IPS-18a (cell line): ENCODE data around the gene TCF20.
A peak's percentile ranks its signal among the peaks of the same experiment; 100 is the strongest.

Source experiments
- H3K27ac ChIP-seq: one replicate; pipeline ENCODE4 v1.5.1; 2013; ENCODE audit warnings: low read length
- H3K27me3 ChIP-seq: one replicate; pipeline ENCODE4 v1.6.1; 2013; ENCODE audit warnings: mild to moderate bottlenecking, low read length; ENCODE audit not compliant: control insufficient read depth, insufficient read depth
- H3K36me3 ChIP-seq: one replicate; pipeline ENCODE4 v1.6.1; 2013; ENCODE audit warnings: low read depth, low read length; ENCODE audit not compliant: control insufficient read depth
- H3K4me1 ChIP-seq: one replicate; pipeline ENCODE4 v1.6.1; 2013; ENCODE audit warnings: low read depth, low read length; ENCODE audit not compliant: control insufficient read depth
- H3K4me3 ChIP-seq: one replicate; pipeline ENCODE4 v1.5.1; 2013; ENCODE audit warnings: low read length
- H3K9ac ChIP-seq: one replicate; pipeline ENCODE4 v1.6.1; 2013; ENCODE audit warnings: mild to moderate bottlenecking, low read length, moderate library complexity
- H3K9me3 ChIP-seq: one replicate; pipeline ENCODE4 v1.6.1; 2013; ENCODE audit warnings: low read depth, low read length; ENCODE audit not compliant: control insufficient read depth

The TCF20 gene

GRCh38 chr22:42286205-42286604 lies 15.8 kb upstream of the TCF20 start:
- Histone ChIP-seq H3K4me1 (peaks cover 13% of the 10 kb centered on the region), H3K36me3 (no peaks in the 10 kb centered on the region), H3K27ac (no peak overlapping the region), H3K9ac (no peak overlapping the region), H3K9me3 (no peaks in the 10 kb centered on the region), H3K4me3 (no peak overlapping the region), H3K27me3 (peaks cover 67% of the 10 kb centered on the region)

GRCh38 chr22:42285604-42286003 lies 15.2 kb upstream of the TCF20 start:
- Histone ChIP-seq H3K27me3 (peaks cover 73% of the 10 kb centered on the region), H3K27ac (no peak overlapping the region), H3K9me3 (no peaks in the 10 kb centered on the region), H3K4me1 (peaks cover 13% of the 10 kb centered on the region), H3K9ac (no peak overlapping the region), H3K4me3 (no peak overlapping the region), H3K36me3 (no peaks in the 10 kb centered on the region)

- no peaks in the 10 kb centered on the region for H3K36me3 ChIP-seq
- H3K27me3 ChIP-seq, result peaks cover 80% of the 10 kb centered on the region
- no peaks in the 10 kb centered on the region for H3K9me3 ChIP-seq
- H3K9ac ChIP-seq, result no peak overlapping the region
- peaks cover 13% of the 10 kb centered on the region for H3K4me1 ChIP-seq
- no peak overlapping the region for H3K27ac ChIP-seq
- no peak overlapping the region for H3K4me3 ChIP-seq
These were observed 14.3 kb upstream of the TCF20 start for GRCh38 chr22:42284643-42285181.

- H3K4me1 ChIP-seq, result peaks cover 13% of the 10 kb centered on the region
These were observed 13.7 kb upstream of the TCF20 start for GRCh38 chr22:42284202-42284591.

GRCh38 chr22:42283278-42284201 lies 13.1 kb upstream of the TCF20 start:
- Histone ChIP-seq H3K4me3 (peak overlapping the region; percentile 51), H3K9ac (no peak overlapping the region), H3K27me3 (peaks cover 81% of the 10 kb centered on the region)

More at GRCh38 chr22:42284202-42284591, 13.7 kb upstream of the TCF20 start:
- H3K27ac ChIP-seq, result no peak overlapping the region
- H3K36me3 ChIP-seq, result no peaks in the 10 kb centered on the region
- H3K27me3 ChIP-seq, result peaks cover 77% of the 10 kb centered on the region
- no peak overlapping the region for H3K4me3 ChIP-seq
- H3K9me3 ChIP-seq, result no peaks in the 10 kb centered on the region
- no peak overlapping the region for H3K9ac ChIP-seq

GRCh38 chr22:42282943-42283277 lies 12.5 kb upstream of the TCF20 start:
- Histone ChIP-seq H3K9me3 (no peaks in the 10 kb centered on the region), H3K4me3 (peak overlapping the region; percentile 51), H3K9ac (no peak overlapping the region), H3K27me3 (peaks cover 88% of the 10 kb centered on the region), H3K36me3 (no peaks in the 10 kb centered on the region), H3K4me1 (peaks cover 13% of the 10 kb centered on the region), H3K27ac (no peak overlapping the region)

More at GRCh38 chr22:42283278-42284201, 13.1 kb upstream of the TCF20 start:
- Histone ChIP-seq H3K27ac (no peak overlapping the region), H3K9me3 (no peaks in the 10 kb centered on the region), H3K4me1 (peaks cover 13% of the 10 kb centered on the region), H3K36me3 (no peaks in the 10 kb centered on the region)

- Histone ChIP-seq H3K27ac (no peak overlapping the region), H3K27me3 (peaks cover 91% of the 10 kb centered on the region), H3K4me1 (peaks cover 13% of the 10 kb centered on the region), H3K4me3 (peak overlapping the region; percentile 51), H3K36me3 (no peaks in the 10 kb centered on the region), H3K9ac (no peak overlapping the region), H3K9me3 (no peaks in the 10 kb centered on the region)
These were observed 11.9 kb upstream of the TCF20 start for GRCh38 chr22:42282252-42282942.

- Histone ChIP-seq H3K4me3 (no peak overlapping the region), H3K9ac (no peak overlapping the region), H3K4me1 (peaks cover 14% of the 10 kb centered on the region), H3K27ac (no peak overlapping the region), H3K27me3 (peaks cover 91% of the 10 kb centered on the region), H3K9me3 (no peaks in the 10 kb centered on the region), H3K36me3 (no peaks in the 10 kb centered on the region)
These were observed 11.3 kb upstream of the TCF20 start for GRCh38 chr22:42281706-42282251.

GRCh38 chr22:42281284-42281683 lies 10.8 kb upstream of the TCF20 start:
- H3K4me1 ChIP-seq, result peaks cover 19% of the 10 kb centered on the region
- H3K9me3 ChIP-seq, result no peaks in the 10 kb centered on the region
- no peak overlapping the region for H3K9ac ChIP-seq
- no peaks in the 10 kb centered on the region for H3K36me3 ChIP-seq
- H3K27ac ChIP-seq, result no peak overlapping the region
- no peak overlapping the region for H3K4me3 ChIP-seq
- peaks cover 89% of the 10 kb centered on the region for H3K27me3 ChIP-seq

- Histone ChIP-seq H3K4me1 (peaks cover 23% of the 10 kb centered on the region), H3K27ac (no peak overlapping the region)
These were observed 10.4 kb upstream of the TCF20 start for GRCh38 chr22:42280836-42281235.

GRCh38 chr22:42280140-42280539 lies 9.7 kb upstream of the TCF20 start:
- H3K27ac ChIP-seq, result no peak overlapping the region
- peaks cover 30% of the 10 kb centered on the region for H3K4me1 ChIP-seq
- H3K36me3 ChIP-seq, result no peaks in the 10 kb centered on the region
- no peaks in the 10 kb centered on the region for H3K9me3 ChIP-seq
- no peak overlapping the region for H3K9ac ChIP-seq
- H3K4me3 ChIP-seq, result no peak overlapping the region
- H3K27me3 ChIP-seq, result peaks cover 78% of the 10 kb centered on the region

More at GRCh38 chr22:42280836-42281235, 10.4 kb upstream of the TCF20 start:
- peaks cover 84% of the 10 kb centered on the region for H3K27me3 ChIP-seq
- no peaks in the 10 kb centered on the region for H3K9me3 ChIP-seq
- no peaks in the 10 kb centered on the region for H3K36me3 ChIP-seq
- no peak overlapping the region for H3K4me3 ChIP-seq
- no peak overlapping the region for H3K9ac ChIP-seq
